ENCODE measurements around the gene RASGEF1C.

GRCh38 chr5:180166176-180166575 is 42.8 kb downstream of the RASGEF1C start:
- no peak for TF ChIP-seq POLR2A (IDR thresholded peaks at IDR 0.05)
- TF ChIP-seq, protein P1, sequence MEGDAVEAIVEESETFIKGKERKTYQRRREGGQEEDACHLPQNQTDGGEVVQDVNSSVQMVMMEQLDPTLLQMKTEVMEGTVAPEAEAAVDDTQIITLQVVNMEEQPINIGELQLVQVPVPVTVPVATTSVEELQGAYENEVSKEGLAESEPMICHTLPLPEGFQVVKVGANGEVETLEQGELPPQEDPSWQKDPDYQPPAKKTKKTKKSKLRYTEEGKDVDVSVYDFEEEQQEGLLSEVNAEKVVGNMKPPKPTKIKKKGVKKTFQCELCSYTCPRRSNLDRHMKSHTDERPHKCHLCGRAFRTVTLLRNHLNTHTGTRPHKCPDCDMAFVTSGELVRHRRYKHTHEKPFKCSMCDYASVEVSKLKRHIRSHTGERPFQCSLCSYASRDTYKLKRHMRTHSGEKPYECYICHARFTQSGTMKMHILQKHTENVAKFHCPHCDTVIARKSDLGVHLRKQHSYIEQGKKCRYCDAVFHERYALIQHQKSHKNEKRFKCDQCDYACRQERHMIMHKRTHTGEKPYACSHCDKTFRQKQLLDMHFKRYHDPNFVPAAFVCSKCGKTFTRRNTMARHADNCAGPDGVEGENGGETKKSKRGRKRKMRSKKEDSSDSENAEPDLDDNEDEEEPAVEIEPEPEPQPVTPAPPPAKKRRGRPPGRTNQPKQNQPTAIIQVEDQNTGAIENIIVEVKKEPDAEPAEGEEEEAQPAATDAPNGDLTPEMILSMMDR (IDR thresholded peaks at IDR 0.05): no peak
